SHP77 (cell line): Measurements from ENCODE around the gene ATP13A5.

Source experiments
- DNase-seq, 2 experiments: peaks; one replicate each; lab custom pipeline; 2025; lab: John Stamatoyannopoulos, UW

ATP13A5 gene

DNA sequence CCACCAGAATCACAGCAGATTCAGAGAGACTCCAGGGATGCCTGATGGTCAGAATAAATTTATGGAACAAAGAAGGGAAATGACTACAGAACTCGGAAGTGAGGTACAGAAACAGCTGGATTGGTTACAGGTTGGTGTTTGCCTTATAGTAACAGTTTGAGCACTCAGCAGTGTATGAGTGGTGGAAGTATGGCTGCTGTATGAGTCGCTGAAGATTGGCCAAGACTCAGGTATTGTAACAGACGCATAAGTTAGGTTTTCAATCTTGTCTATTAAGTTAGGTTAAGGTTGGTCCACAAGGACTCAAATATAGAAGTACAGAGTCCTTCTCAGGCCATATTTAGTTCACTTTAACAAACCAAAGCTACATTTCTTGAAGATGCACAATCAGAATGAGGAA is 33.1 kb downstream of the ATP13A5 start:
- DNase-seq: no peak

DNA sequence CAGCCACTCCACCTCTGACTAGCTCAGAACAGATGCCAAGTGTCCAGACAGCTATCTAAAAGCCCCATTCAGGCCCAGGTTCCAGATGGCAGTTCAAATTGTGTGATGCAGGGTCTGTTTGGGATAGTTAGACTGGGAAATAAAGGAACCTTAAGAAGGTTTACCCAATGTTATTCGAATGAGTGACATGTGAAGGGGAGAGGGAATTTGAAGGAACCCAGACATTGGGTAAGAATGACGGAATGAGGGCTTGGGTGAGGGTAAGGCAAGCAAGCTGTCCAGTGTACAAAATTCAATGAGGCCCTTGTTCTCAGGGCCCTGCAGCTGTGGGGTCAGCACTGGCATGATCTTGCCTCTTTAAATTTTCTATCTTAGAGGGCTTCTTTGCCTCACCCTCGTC is 34.1 kb downstream of the ATP13A5 start:
- no peak for DNase-seq

DNA sequence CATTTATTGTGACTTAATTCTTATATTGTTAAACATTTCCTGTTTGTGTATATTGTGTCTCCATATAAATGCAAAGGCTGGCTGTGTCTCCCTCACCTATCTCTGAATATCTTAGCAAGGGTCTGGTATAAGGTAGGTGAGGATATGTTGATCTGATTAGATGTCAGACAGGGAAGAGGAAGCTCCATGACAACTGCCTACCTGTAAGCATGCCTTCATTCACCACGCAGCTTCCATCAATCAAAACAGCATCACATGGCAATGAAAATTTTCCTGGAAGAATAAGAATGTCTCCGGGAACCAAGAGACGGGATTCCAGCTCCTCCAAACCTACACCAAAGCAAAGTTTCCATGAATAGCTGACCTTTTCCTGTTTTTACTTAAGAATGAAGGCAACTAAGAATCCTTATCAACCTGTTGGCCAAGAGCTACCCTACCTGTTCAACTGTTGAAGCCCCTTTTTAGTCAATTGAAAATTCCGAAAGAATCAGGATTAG is 34.8 kb downstream of the ATP13A5 start:
- DNase-seq: no peak

DNA sequence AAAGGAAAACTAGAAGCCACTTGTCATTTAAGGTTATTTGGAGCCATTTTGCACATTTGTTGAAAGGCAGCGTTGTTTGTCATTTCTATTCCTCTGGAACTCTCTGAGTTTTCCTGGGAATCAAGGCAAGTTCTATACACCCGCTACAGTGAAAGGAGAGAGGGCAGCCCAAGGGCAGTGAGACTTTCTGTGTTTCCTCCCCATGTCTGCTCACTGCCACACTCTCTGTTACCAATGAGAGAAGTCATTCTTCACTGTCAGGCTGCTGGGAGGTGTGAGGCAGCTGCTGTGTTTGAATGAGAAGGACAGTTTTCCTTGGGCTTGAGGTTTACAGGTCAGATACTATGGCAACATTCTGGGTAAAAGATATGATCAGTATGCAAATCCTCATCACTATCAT is 36.0 kb downstream of the ATP13A5 start:
- no peak for DNase-seq

DNA sequence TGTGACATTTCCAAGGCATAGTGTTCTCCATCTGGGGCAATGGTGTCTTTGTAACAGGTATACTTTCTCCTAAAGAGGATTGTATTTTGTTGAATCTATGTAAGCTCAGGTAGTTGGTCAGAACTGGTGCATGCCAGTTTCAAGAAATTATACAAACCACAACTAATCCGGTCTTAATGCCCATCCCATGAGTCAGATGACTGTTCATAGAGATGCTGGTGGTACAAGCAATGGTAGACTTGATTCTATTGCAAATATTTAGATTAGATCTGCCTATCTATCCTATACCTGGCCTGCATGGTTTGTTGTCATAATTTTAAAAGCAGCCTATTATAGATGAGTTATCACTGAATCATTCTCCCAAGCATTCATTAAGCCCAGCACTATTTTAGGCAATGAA is 43.5 kb downstream of the ATP13A5 start:
- no peak for DNase-seq

DNA sequence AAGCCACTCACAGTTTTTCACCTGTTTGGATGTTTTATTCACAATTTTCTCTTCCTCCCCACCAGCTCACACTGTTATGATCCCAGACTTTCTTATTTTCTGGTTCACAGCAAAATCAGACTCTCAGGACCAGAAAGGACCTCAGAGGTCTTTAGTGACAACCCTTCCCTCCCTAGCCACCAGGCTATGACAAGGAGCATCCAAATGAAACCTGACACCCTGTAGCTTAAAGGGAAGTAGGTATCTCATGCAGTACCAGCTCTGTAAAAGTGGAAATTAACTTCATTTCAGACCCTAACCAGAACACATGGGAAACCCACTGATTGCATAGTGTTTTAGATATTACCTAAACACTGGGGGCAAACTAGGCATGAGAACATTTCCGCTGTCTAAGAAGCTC is 45.3 kb downstream of the ATP13A5 start:
- DNase-seq: no peak

DNA sequence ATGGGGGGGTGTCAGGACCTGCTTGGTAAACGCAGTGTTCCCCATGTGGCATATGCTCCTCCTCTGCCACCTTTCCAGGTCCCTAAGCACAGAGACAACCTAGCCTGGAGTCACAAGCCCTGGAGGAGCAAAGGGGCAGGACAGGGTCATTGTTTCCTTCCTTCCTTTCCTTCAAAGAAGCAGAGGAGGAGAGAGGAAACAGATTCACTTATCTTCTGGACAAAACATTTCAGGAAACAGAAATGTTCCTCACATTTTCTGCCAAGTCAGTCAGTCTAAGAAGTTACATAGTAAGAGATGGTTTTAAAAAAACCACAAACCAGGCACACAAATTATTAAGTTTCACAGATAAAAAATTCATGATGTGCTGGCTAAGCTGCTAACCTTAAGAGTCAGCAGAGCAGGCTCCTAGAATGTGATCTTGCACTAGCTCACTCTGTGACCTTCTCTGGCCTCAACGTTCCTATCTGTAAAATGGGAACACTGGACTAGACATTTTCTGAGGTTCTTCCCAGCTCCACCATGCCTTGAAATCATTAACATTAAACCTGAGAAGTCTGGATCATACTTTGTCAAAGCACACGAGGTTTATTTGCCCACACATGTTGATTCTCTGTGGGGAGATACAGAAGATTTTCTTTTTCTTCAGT is 47.9 kb downstream of the ATP13A5 start:
- no peak for DNase-seq

DNA sequence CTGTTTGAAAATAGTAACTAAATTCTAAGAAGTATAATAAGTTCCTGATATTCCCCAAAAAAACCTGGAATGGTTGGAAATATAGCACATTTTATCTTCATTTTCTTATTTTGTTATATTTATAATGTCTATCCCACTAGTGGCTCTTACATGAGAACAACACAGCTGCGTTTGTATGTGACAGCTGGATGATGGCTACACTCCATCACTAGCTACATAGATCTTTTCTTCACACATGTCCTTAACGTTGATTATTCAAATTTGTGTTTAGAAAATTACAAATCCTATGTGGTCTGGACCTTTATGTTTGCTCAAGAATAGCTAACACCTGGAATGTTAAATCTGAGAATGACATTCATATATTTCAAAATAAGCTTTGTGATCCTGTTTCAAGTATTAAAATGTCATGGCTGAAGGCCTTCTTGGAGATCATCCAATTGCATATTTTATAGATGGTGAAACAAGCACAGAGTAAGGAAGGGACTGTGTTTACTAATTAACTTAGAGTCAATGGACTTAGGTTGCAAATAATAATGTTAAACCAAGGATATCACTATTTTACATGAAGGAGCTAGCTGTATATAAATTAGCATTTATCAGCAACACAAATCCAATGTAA is 60.8 kb downstream of the ATP13A5 start:
- no peak for DNase-seq

DNA sequence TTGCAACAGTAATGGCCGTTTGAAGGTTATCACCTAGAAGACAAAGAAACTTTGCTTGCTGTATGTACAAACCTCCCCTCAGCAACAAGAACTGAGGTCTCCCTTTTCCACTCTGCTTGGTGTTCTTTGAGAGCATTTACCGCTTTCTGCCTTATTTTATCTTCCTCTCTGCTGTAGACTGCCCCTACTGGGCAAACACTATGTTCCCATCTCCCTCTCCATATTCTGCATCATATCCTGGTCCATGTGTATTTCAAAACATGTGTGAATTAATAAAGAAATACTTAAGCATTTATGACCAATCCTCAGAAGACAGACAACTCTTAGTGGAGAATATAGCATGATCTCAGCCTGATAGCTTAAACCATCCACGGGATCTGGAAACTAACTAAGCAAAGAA is 64.4 kb downstream of the ATP13A5 start:
- no peak for DNase-seq

DNA sequence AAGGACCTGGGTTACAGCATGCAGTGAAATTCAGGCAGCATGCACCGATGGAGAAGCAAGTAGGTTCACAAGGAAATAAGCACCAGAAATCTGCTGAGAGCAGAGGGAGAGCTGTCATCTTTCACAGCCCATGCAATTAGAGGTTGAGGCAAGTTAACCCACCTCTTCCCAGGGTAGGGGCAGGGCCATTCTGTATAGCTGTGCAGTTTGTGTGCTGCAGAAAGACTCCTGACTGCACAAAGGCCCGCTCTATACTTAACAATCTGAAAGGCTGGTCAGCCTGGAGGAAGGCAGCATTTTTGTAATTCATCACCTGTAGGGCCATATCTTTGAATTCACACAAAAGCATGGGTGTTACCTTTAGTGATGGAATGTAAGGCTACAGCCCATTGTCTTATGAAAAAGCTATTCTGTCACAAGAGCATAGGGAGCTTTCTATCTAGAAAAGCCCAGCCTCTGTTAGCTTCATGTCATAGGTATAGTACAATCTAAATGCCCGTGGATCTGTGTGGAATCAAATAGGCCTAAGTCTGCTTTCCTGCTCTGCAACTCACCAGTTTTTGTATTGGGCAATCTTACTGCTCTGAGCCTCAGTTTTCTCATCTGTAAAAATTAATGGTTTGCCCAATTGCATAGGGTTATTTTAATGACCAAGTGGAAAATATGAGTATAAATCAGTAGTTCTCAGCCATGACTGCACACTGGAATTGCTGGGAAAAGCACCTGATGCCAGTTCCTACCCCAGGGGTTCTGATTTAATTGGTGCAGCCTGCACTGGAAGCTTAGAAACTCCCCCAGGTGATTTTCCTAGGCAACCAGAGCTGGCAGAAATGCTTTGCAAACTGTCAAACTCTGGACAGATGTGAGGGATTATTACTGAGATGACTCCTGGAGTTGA is 65.2 kb downstream of the ATP13A5 start:
- DNase-seq: no peak

DNA sequence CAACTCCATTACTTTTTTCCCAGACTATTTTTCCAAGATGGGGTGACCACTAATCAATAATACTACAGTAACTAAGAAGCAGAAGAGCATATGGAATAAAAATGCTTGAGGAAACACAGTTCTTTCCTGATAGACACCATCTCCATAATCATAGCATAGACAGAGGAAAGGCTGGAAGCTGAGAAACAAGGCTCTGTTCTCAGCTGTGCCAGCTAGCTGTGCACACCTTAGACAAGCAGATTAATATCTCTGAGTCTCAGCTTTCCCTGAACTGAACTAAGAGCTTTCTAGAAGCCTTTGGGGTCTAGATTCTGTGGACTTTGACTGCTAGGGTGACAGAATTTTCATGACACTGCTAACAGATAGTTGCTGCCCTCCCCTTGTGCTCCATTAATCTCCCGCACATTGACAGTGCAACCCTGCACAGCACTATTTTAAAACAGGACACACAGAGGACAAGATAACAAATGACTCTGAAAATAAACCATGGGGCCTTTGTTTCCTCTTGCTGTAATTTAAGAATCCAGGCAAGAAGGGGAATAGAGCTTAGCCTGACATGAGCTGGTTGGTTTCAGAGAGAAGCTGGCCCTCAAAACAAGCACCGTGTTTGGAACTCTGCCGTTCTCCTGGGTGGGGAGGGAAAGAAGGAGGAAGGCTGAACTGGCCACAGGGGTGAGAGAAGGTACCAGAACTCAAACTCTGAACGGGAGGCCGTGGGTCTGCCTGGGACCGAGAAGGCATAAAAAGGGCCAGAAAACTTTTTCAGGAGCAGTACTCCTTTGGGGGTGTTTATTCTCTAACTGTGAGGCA is 67.4 kb downstream of the ATP13A5 start:
- DNase-seq: no peak

DNA sequence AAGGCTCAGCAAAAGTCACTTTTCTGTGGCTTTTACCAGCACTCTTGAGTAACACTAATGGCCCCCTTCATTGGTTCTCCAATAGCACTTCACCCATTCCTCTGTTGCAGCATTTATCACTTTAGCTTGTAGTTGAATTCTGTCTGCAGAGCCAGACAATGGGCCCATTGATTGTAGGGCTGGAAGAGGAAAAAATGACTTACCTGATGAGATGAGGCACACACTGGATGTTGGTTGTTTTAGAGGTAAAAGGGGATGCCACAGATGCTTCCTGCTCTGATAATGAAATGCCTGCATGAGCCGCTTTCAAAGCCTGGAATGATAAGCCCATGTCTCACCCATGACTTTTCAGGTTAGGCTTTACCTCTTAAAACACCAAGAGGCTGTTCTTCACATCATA is 73.2 kb downstream of the ATP13A5 start:
- no peak for DNase-seq

DNA sequence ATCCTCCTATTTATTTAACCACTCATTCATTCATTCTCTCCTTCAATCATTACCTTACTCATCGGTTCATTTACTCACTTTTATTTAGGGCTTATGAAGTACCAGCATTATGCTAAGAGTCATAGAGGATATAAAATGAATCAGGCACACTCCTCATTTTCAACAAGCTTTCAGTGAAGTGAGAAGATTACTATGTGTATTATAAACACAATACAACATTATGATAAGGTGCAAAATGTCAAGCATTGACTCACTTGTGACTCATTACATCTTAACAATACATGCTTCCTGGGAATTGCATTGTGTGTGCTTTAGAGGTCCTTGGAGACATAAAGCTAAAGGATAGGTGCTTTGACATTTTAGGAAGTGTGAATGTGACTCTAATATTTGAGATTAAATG is 77.1 kb downstream of the ATP13A5 start:
- no peak for DNase-seq

DNA sequence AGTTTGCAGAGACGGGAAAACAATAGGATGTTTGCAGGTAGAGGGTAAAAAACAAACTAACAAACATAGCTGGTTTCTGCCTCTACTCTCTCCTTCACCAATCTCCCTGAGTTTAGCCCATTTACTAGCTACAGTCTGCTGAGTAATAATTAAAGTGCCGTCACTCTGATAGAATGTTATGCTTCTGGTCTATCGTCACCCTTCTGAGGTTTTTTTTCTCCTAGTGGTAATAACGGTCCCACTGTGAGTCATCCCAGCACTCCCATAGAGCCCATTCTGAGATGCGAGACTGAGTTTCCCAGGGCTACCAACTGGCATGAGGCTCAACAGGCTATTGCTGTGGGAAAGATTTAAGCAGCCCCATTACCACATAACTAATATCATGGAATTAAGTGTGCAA is 81.1 kb downstream of the ATP13A5 start:
- no peak for DNase-seq

DNA sequence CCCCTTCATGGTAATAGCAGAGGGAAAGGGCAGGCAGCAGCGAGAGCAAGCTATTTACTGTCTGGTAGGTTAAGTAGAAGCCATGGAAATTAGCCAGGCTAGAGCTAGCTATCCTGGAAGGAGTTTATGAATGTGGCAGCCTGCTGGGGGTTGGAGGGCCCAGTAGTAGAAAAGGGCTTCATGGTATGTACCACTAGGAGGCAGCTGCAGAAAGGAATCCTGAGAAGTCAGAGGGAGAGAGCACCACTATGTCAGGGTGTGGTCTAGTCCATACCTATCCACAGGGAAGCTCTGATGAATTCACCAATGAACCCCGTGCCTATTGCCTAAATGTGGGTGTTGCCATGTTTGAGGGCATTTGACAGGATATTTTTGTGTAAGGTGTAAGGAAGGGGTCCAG is 82.6 kb downstream of the ATP13A5 start:
- DNase-seq: no peak

DNA sequence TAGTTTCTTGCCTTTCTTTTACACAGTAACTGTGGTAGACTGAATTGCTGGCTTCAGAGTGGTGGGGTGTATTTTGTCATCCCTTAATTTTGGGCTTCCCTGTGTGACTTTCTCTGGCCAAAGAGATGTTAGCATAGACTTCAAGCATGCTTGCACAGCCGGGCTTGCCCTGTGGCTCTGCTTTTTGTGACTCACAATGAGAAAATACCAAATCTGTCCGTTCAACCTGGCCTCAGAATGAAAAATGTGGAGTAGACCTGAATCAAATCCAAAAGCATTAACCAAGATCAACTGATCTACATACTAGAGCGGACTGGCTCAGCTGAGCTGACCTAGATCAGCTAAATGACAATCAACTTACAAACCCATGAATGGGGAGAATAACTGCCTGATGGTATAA is 86.2 kb downstream of the ATP13A5 start:
- no peak for DNase-seq

DNA sequence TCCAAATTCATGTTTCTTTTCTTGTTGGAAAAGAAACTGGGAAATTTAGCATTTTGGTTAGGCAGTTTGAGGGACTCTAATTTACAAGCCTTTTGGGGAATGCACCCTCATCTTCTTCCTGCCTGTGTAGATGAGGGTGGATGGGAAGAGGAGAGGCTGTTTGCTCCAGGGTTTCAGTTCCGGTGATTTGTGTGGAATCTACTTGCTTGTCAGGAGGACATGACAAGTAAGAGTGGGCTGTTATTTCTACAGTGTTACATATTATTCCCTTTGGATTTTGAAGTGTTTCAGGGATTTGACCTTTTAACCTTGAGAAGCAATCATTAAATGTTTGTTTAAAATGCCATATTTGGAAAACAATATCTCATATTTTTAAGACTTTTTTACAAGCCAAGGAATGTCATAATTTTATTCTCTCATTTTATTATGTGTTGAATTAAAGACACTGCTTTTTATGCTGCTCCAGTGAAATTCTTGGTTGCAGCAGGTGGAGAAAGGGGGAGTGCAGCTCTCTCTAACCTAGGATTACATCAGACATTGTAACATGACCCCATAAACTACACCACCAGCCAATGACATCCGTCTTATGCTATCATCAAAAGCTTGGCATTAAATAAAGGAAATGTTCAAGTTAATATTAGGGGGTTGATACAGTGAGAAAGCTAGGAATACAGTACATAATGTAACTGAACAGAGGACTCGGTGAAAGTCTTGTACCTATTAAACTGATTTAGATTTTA is 107.3 kb downstream of the ATP13A5 start:
- no peak for DNase-seq

DNA sequence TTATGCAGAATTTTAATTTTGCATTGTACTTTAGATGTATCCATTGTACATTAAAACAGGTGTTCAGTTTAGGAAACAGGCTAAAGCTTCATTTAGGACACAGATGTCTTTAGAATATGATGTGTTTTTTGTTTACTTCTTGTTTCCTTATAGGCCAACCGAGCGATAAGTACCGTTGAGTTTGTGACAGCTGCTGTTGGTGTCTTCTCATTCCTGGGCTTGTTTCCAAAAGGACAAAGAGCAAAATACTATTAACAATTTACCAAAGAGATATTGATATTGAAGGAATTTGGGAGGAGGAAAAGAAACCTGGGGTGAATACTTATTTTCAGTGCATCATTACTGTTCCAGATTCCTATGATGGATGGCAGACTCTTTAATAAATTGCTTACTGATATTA is 108.1 kb downstream of the ATP13A5 start:
- no peak for DNase-seq

DNA sequence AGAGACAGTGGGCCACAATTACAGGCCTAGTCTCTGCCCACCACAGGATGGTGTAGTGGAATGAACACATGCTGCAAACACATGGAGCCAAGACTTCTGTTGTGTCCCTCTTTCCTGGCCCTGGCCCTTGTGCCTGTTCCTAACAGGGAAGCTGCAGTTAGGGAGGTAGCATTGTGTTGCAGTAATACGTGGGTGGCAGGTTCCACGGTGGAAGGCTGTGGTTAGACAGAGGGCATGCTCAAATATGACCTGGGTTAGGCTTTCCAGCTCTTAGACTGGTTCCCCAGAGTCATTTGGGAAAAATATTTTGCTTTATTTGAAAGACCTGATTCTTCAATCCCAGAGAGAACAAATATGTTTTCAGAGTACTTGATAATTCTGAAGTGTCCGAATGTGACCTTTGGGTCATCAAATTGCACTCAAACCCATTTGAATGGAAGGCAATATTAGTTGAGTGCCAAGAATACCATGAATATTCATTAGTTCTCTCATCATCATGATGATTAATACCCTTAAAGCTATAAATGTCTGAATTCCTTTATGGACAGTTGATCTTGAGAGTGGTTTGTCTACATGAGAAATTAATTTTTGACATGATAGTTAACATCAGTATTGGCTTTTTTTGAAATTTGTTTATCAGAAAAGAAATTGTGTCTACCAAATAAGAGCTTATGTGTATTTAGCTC is 109.1 kb downstream of the ATP13A5 start:
- no peak for DNase-seq

DNA sequence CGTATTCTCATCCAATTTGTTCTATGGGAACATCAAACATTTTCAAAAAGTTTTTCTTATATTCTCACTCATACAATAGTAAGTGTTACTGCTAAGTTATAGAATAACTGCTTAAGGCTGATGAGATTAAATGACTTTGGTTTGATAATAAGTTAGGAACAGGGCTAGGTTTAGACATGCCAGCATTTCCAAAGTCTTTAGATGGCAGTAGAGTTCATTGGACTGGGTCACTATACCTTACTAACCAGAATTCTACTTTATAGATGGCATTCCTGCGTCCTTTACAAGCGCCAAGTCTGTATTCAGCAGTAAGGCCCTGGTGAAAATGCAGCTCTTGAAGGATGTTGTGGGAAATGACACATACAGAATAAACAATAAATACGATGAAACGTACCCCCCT is 115.8 kb downstream of the ATP13A5 start:
- DNase-seq: no peak

DNA sequence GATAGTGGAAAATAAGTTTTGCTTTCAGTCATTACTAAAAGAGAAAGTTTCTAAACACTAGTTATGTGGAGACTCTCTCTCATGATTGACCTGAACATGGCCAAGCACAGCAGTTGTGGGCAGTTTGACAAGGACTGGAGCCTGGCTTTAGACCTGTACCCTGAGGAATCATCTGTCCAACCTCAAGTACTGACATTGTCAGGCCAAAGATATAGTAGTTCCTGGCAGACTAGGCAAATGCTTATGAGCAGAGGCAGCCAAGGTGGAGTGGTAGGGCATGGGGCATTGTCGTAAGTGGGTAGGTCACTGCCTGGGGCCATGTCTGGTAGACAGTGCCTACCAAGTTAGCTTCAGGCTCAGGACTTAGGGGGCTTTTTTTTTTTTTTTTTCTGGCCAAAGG is 116.6 kb downstream of the ATP13A5 start:
- DNase-seq: no peak
